ENCODE measurements around the gene CLIC1. TPM values are rescaled to one million over a fixed set of nuclear protein-coding genes. Genes with fewer than 3 reads are reported as not detected.

CLIC1 gene
- total and polyA plus RNA-seq, 2 donors (not counting 1 experiment from before 2014, with no cell fraction given) = 216 to 290 TPM

GRCh38 chr6:31780507-31781243 lies 44.3 kb upstream of the CLIC1 start:
- H3K4me1 ChIP-seq (ENCODE audit: control insufficient read depth in 2 of 2, insufficient read depth in 2 of 2, low read length in 2 of 2) = peaks cover 15 to 21% of the 10 kb centered on the region in 2 donors
- Mint-ChIP-seq H3K4me1 (peaks cover 19% of the 10 kb centered on the region), H3K27ac (no peak overlapping the region), H3K27me3 (no peaks in the 10 kb centered on the region), H3K9me3 (ENCODE audit: insufficient read depth) (no peaks in the 10 kb centered on the region), H3K4me3 (no peak overlapping the region)
- TF ChIP-seq EZH2 (IDR thresholded peaks at IDR 0.05; ENCODE audit: borderline replicate concordance, insufficient read depth, low read depth, low read length, poor library complexity, severe bottlenecking) (no peak), CTCF (IDR thresholded peaks at IDR 0.05) (no peak)
- peaks cover 0 to 70% of the 10 kb centered on the region in 2 experiments for H3K36me3 ChIP-seq (replicated peaks in 1 of 2; ENCODE audit: control extremely low read depth in 1 of 2, control insufficient read depth in 1 of 2, extremely low read depth in 1 of 2, insufficient read depth in 2 of 2, low read length in 1 of 2)
- ChIA-PET CTCF (no interaction called here), POLR2A (interaction anchor here (1.0 kb wide), 1 partner anchor 49 kb away, joined by 9 read pairs; no protein-coding TSS in a partner anchor)
- no peak overlapping the region for H3K4me3 ChIP-seq (ENCODE audit: control extremely low read depth in 1 of 5, extremely low read depth in 1 of 5, insufficient read depth in 1 of 5, low read depth in 2 of 5, low read length in 4 of 5)
- H3K4me2 ChIP-seq (replicated peaks; ENCODE audit: low read depth, low read length, poor library complexity, severe bottlenecking) = no peak overlapping the region
- peaks cover 18% of the 10 kb centered on the region for H3K79me2 ChIP-seq (ENCODE audit: control insufficient read depth, insufficient read depth, low read length)
- H3K27ac ChIP-seq (ENCODE audit: low read length in 2 of 2) = no peak overlapping the region
- H2AFZ ChIP-seq (ENCODE audit: insufficient read depth, low read depth, low read length, poor library complexity, severe bottlenecking) = no peak overlapping the region
- no peak overlapping the region for H3K9ac ChIP-seq (ENCODE audit: low read length)
- H4K20me1 ChIP-seq (ENCODE audit: control insufficient read depth, insufficient read depth, low read length, poor library complexity, severe bottlenecking) = no peaks in the 10 kb centered on the region
- ATAC-seq (ENCODE audit: low read depth) (no peak), DNase-seq (no peak)
- H3K27me3 ChIP-seq (replicated peaks in 1 of 4; ENCODE audit: control extremely low read depth in 1 of 4, control insufficient read depth in 3 of 4, insufficient read depth in 4 of 4, low read length in 3 of 4) = no peaks in the 10 kb centered on the region
- H3K9me3 ChIP-seq (ENCODE audit: control extremely low read depth in 1 of 3, control insufficient read depth in 2 of 3, insufficient read depth in 1 of 3, low read length in 2 of 3) = no peaks in the 10 kb centered on the region
- 90% methylated on average over 16 of the region's 20 CpGs for WGBS (ENCODE audit: insufficient coverage)
- intact Hi-C loops (cut with micrococcal nuclease) = no loop called here

- DNase-seq (no peak), ATAC-seq (ENCODE audit: low read depth) (no peak)
- intact Hi-C loops (cut with micrococcal nuclease) = no loop called here
- no peaks in the 10 kb centered on the region for H3K27me3 Mint-ChIP-seq
- peaks cover 21% of the 10 kb centered on the region for H3K4me1 Mint-ChIP-seq
- Histone ChIP-seq H3K4me1 (ENCODE audit: control insufficient read depth in 2 of 2, insufficient read depth in 2 of 2, low read length in 2 of 2) (peaks cover 15 to 21% of the 10 kb centered on the region in 2 donors), H3K36me3 (replicated peaks in 1 of 2; ENCODE audit: control extremely low read depth in 1 of 2, control insufficient read depth in 1 of 2, extremely low read depth in 1 of 2, insufficient read depth in 2 of 2, low read length in 1 of 2) (peaks cover 0 to 63% of the 10 kb centered on the region in 2 experiments), H3K79me2 (ENCODE audit: control insufficient read depth, insufficient read depth, low read length) (peaks cover 10% of the 10 kb centered on the region), H2AFZ (ENCODE audit: insufficient read depth, low read depth, low read length, poor library complexity, severe bottlenecking) (no peak overlapping the region), H3K4me2 (replicated peaks; ENCODE audit: low read depth, low read length, poor library complexity, severe bottlenecking) (no peak overlapping the region), H3K27me3 (replicated peaks in 1 of 4; ENCODE audit: control extremely low read depth in 1 of 4, control insufficient read depth in 3 of 4, insufficient read depth in 4 of 4, low read length in 3 of 4) (no peaks in the 10 kb centered on the region), H3K4me3 (ENCODE audit: control extremely low read depth in 1 of 5, extremely low read depth in 1 of 5, insufficient read depth in 1 of 5, low read depth in 2 of 5, low read length in 4 of 5) (no peak overlapping the region), H3K9me3 (ENCODE audit: control extremely low read depth in 1 of 3, control insufficient read depth in 2 of 3, insufficient read depth in 1 of 3, low read length in 2 of 3) (no peaks in the 10 kb centered on the region), H3K9ac (ENCODE audit: low read length) (no peak overlapping the region), H4K20me1 (ENCODE audit: control insufficient read depth, insufficient read depth, low read length, poor library complexity, severe bottlenecking) (no peaks in the 10 kb centered on the region), H3K27ac (ENCODE audit: low read length in 2 of 2) (no peak overlapping the region)
- CTCF ChIA-PET = no interaction called here
- no peak for TF ChIP-seq EZH2 (IDR thresholded peaks at IDR 0.05; ENCODE audit: borderline replicate concordance, insufficient read depth, low read depth, low read length, poor library complexity, severe bottlenecking)
- H3K4me3 Mint-ChIP-seq = no peak overlapping the region
- no peaks in the 10 kb centered on the region for H3K9me3 Mint-ChIP-seq (ENCODE audit: insufficient read depth)
- H3K27ac Mint-ChIP-seq = no peak overlapping the region
- WGBS (ENCODE audit: insufficient coverage) = 97% methylated on average over 10 of the region's 10 CpGs
- POLR2A ChIA-PET = no interaction called here
Measured at GRCh38 chr6:31779908-31780307, 43.6 kb upstream of the CLIC1 start.
